K562 (cell line): ENCODE data around the gene ACSL3. TPM values are rescaled to one million over a fixed set of nuclear protein-coding genes. Genes with fewer than 3 reads are reported as not detected.

Experiments
- ATAC-seq: fragments of 200-7000 bp; cut with Tn5 transposase; 3 replicates; pipeline ENCODE4 v1.9.1; 2020; ENCODE audit warnings: moderate library complexity
- BruUV-seq: library from RNA; stranded (reverse); fragments of 400-500 nt; replicated peaks from 2 replicates; lab custom pipeline; 2021; lab: Mats Ljungman, UMichigan
- CTCF ChIA-PET: fragments of 300-600 bp; formaldehyde crosslinking; extraction: SDS; loops from one replicate; lab custom pipeline; 2021; ENCODE audit warnings: low intra/inter-chr PET ratio; lab: Yijun Ruan, JAX
- POLR2A ChIA-PET: fragments of 300-600, 350-650 bp; sonication (Branson Sonifier 250); formaldehyde crosslinking; extraction: SDS; loops from one replicate; lab custom pipeline; 2021; ENCODE audit warnings: antibody characterized with exemption, inconsistent platforms; lab: Yijun Ruan, JAX
- DNase-seq, 4 experiments: peaks; one replicate each; pipeline versions ENCODE4 v3.0.0 to v3.0.0-alpha.2; 2011 to 2018; ENCODE audit warnings: low spot score in 3 of 4, mixed read lengths in 3 of 4; ENCODE audit errors: extremely low read depth in 1 of 4
- FAIRE-seq: peaks from 2 replicates; lab custom pipeline; 2011; peaks lifted over from hg19 to GRCh38; lab: Jason Lieb, UNC
- H2AFZ ChIP-seq: 2 replicates; pipeline ENCODE4 v1.6.0; 2011; ENCODE audit warnings: low read depth, low read length, control low read depth, inconsistent platforms
- H3K27ac ChIP-seq: fragments of 200-600 bp; 3 replicates; pipeline ENCODE4 v1.8.0; 2011; ENCODE audit warnings: low read depth, mild to moderate bottlenecking, control low read depth, inconsistent platforms, low read length, moderate library complexity, mixed read lengths; ENCODE audit errors: extremely low read depth
- H3K27me3 ChIP-seq, 2 experiments: fragments of 300-600 bp in 1 of 2; 2 replicates in 1 of 2; 3 replicates in 1 of 2; pipeline versions ENCODE4 v1.6.0 to v1.8.0; 2011; ENCODE audit warnings: inconsistent platforms in 2 of 2, low read length in 2 of 2, mild to moderate bottlenecking in 1 of 2, mixed read lengths in 1 of 2, moderate library complexity in 1 of 2; ENCODE audit not compliant: control insufficient read depth in 2 of 2, insufficient read depth in 2 of 2
- H3K36me3 ChIP-seq: fragments of 300-600 bp; 3 replicates; pipeline ENCODE4 v1.8.0; 2011; ENCODE audit warnings: mild to moderate bottlenecking, low read length, inconsistent platforms; ENCODE audit not compliant: control insufficient read depth, insufficient read depth
- H3K4me1 ChIP-seq, 2 experiments: fragments of 200-600 bp in 1 of 2; replicated peaks in 1 of 2; 2 replicates in 1 of 2; 3 replicates in 1 of 2; pipeline versions ENCODE4 v1.5.1 to v1.8.0; 2011; ENCODE audit warnings: inconsistent platforms in 2 of 2, low read length in 2 of 2, mild to moderate bottlenecking in 1 of 2, mixed read lengths in 1 of 2, moderate library complexity in 1 of 2; ENCODE audit not compliant: control insufficient read depth in 2 of 2, insufficient read depth in 2 of 2
- H3K4me2 ChIP-seq: 2 replicates; pipeline ENCODE4 v1.6.1; 2011; ENCODE audit warnings: low read length, control low read depth, inconsistent platforms, mixed read lengths; ENCODE audit not compliant: insufficient read depth
- H3K4me3 ChIP-seq: fragments of 200-600 bp; sonication (generic), shearing (Covaris generic); 2 replicates; pipeline ENCODE4 v1.5.1; 2016; ENCODE audit warnings: control low read depth, inconsistent platforms
- H3K79me2 ChIP-seq: fragments of 200-600 bp; 3 replicates; pipeline ENCODE4 v1.8.0; 2011; ENCODE audit warnings: low read length, inconsistent platforms; ENCODE audit not compliant: control insufficient read depth, insufficient read depth
- H3K9ac ChIP-seq, 2 experiments: 2 replicates each; pipeline versions ENCODE4 v1.6.0 to v1.6.1; 2011; ENCODE audit warnings: low read depth in 2 of 2, low read length in 2 of 2, control low read depth in 1 of 2, inconsistent platforms in 1 of 2, mild to moderate bottlenecking in 1 of 2, mixed read lengths in 1 of 2; ENCODE audit not compliant: insufficient read depth in 1 of 2
- H3K9me1 ChIP-seq: one replicate; pipeline ENCODE4 v1.6.0; 2011; ENCODE audit warnings: inconsistent platforms, mild to moderate bottlenecking, low read length, moderate library complexity; ENCODE audit not compliant: control insufficient read depth, insufficient read depth
- H3K9me3 ChIP-seq: replicated peaks from 2 replicates; pipeline ENCODE4 v1.5.1; 2011; ENCODE audit warnings: low read depth, low read length, inconsistent platforms; ENCODE audit not compliant: control insufficient read depth, insufficient read depth
- H4K20me1 ChIP-seq: replicated peaks from 2 replicates; pipeline ENCODE4 v1.6.1; 2011; ENCODE audit warnings: low read length, inconsistent platforms, mixed read lengths; ENCODE audit not compliant: control insufficient read depth, insufficient read depth
- KHSRP ChIP-seq: fragments of 450-650 bp; IDR thresholded peaks from 2 replicates; pipeline ENCODE4 v1.6.1; 2017
- RCOR1 ChIP-seq, 2 experiments: IDR thresholded peaks; 2 replicates each; pipeline ENCODE4 v1.6.1; 2012; ENCODE audit warnings: low read depth in 2 of 2, low read length in 2 of 2, borderline replicate concordance in 1 of 2, improper control_type of control experiment in 1 of 2
- SMC3 ChIP-seq: conservative IDR thresholded peaks from 2 replicates; pipeline ENCODE4 v1.6.1; 2011; ENCODE audit warnings: low read depth, low read length, improper control_type of control experiment; ENCODE audit not compliant: insufficient read depth
- WGBS: fragments of 100-300 bp; shearing (Covaris generic); methylation state at CpG from one replicate; pipeline ENCODE4 v1.1.6; 2016; ENCODE audit warnings: low coverage, mixed read lengths; ENCODE audit not compliant: insufficient coverage; ENCODE audit errors: missing lambda C conversion rate; 5-methylcytosine and 5-hydroxymethylcytosine counted together
- in situ Hi-C: fragments of 300-500 bp; cut with MboI; formaldehyde crosslinking; loops from 4 replicates; pipeline ENCODE4 v1.15.0; 2018; ENCODE audit warnings: inconsistent platforms, mixed read lengths
- intact Hi-C: fragments of 100-400 bp; cut with micrococcal nuclease; formaldehyde crosslinking; loops from 2 replicates; pipeline ENCODE4 v1.14.2; 2022
- polyA plus RNA-seq, 8 experiments: library from polyadenylated mRNA; depleted of rRNA in 4 of 8; stranded (reverse) in 5 of 8; unstranded in 3 of 8; fragments of >200 nt; fragmentation: Nextera tagmentation in 2 of 8; fragmentation: Illumina TruSeq in 1 of 8; extraction: Ambion mirVana in 2 of 8; extraction: Trizol in 1 of 8; gene quantifications; 2 replicates each; pipeline versions ENCODE4 v1.2.1 to v1.2.3, GENCODE V29; 2011 to 2014; ENCODE audit warnings: inconsistent platforms in 1 of 8, missing spikeins in 1 of 8
- total RNA-seq, 7 experiments: library from RNA; depleted of rRNA in 6 of 7; stranded (reverse); fragments of >200 nt in 6 of 7; fragmentation: Illumina TruSeq in 2 of 7; extraction: Trizol in 2 of 7; gene quantifications; 2 replicates each; pipeline versions ENCODE4 v1.2.1 to v1.2.3, GENCODE V29; 2011 to 2021; ENCODE audit warnings: low replicate concordance in 1 of 7
- TF ChIP-seq, protein P1 (sequence below), 2 experiments: IDR thresholded peaks; 2 replicates each; pipeline ENCODE4 v1.6.1; 2011; ENCODE audit warnings: borderline replicate concordance in 1 of 2, control low read depth in 1 of 2, low read depth in 1 of 2, low read length in 1 of 2, mild to moderate bottlenecking in 1 of 2, mixed read lengths in 1 of 2, moderate library complexity in 1 of 2; ENCODE audit not compliant: insufficient read depth in 1 of 2, insufficient read length in 1 of 2, poor library complexity in 1 of 2, severe bottlenecking in 1 of 2; ENCODE audit errors: extremely low read depth in 1 of 2
- TF ChIP-seq, protein P2 (sequence below): fragments of 250-450 bp; sonication (Bioruptor Pico); IDR thresholded peaks from 2 replicates; pipeline ENCODE4 v1.5.0; 2021; ENCODE audit warnings: mild to moderate bottlenecking, borderline replicate concordance
- TF ChIP-seq, protein P3 (sequence below), 2 experiments: fragments of 450-650 bp; conservative IDR thresholded peaks; 2 replicates each; pipeline ENCODE4 v1.6.1; 2017; ENCODE audit warnings: mild to moderate bottlenecking in 2 of 2, moderate library complexity in 2 of 2

The ACSL3 gene
- total and polyA plus RNA-seq, 9 of the 15 experiments (the other 6 are each of a cell fraction or from before 2014, with no cell fraction given) = 21.3 to 123 (median 85.2) TPM

DNA sequence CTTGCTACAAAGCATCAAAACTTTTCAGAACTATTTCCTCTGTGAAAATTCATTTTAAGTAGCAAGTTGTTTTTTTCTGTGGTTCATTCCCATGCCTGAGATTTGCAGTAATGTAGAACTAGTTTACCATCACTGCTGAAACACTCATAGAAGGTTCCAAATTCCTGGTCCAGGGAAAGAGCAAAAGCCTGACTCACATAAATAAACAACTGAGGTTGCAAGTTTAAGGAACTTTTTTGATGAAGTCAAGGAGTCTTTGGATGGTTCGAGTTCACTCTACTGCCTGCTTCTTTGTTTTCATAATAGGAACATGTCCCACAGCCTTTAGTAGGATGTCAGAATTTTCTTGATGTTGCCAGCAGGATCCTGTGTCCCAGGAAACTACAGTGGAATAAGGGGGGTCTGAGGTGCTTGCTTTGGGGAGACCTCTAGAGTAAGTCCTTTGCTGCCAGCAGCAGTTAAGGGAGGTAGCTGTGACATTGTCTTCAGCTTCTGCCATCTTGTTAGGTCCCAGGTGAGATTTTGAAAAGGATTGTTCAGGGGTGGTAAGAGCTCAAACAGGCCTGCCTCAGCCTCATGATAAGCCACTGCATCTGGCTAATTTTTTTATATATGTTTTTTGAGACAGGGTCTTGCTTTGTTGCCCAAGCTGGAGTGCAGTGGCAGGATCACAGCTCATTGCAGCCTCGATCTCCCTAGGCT is 43.9 kb downstream of the ACSL3 start:
- no peaks in the 10 kb centered on the region for H3K9me1 ChIP-seq
- no peak overlapping the region for H3K9ac ChIP-seq
- intact Hi-C loops = loop anchor here (5.0 kb wide), 2 partner anchors 42 to 107 kb away; partner anchors contain the start of gene ACSL3
- TF ChIP-seq, protein P1, sequence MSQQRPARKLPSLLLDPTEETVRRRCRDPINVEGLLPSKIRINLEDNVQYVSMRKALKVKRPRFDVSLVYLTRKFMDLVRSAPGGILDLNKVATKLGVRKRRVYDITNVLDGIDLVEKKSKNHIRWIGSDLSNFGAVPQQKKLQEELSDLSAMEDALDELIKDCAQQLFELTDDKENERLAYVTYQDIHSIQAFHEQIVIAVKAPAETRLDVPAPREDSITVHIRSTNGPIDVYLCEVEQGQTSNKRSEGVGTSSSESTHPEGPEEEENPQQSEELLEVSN (IDR thresholded peaks at IDR 0.05; ENCODE audit: borderline replicate concordance in 1 of 2, extremely low read depth in 1 of 2, insufficient read depth in 1 of 2, insufficient read length in 1 of 2, low read depth in 1 of 2, low read length in 1 of 2, poor library complexity in 1 of 2, severe bottlenecking in 1 of 2) = no peak
- TF ChIP-seq RCOR1 (IDR thresholded peaks at IDR 0.05; ENCODE audit: borderline replicate concordance in 1 of 2, low read depth in 2 of 2, low read length in 2 of 2) = no peak
- TF ChIP-seq KHSRP = no peak
- TF ChIP-seq, protein P2, sequence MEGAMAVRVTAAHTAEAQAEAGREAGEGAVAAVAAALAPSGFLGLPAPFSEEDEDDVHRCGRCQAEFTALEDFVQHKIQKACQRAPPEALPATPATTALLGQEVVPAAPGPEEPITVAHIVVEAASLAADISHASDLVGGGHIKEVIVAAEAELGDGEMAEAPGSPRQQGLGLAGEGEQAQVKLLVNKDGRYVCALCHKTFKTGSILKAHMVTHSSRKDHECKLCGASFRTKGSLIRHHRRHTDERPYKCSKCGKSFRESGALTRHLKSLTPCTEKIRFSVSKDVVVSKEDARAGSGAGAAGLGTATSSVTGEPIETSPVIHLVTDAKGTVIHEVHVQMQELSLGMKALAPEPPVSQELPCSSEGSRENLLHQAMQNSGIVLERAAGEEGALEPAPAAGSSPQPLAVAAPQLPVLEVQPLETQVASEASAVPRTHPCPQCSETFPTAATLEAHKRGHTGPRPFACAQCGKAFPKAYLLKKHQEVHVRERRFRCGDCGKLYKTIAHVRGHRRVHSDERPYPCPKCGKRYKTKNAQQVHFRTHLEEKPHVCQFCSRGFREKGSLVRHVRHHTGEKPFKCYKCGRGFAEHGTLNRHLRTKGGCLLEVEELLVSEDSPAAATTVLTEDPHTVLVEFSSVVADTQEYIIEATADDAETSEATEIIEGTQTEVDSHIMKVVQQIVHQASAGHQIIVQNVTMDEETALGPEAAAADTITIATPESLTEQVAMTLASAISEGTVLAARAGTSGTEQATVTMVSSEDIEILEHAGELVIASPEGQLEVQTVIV (CRISPR knock-in tag) = no peak
- TF ChIP-seq SMC3 = no peak
- TF ChIP-seq, protein P3, sequence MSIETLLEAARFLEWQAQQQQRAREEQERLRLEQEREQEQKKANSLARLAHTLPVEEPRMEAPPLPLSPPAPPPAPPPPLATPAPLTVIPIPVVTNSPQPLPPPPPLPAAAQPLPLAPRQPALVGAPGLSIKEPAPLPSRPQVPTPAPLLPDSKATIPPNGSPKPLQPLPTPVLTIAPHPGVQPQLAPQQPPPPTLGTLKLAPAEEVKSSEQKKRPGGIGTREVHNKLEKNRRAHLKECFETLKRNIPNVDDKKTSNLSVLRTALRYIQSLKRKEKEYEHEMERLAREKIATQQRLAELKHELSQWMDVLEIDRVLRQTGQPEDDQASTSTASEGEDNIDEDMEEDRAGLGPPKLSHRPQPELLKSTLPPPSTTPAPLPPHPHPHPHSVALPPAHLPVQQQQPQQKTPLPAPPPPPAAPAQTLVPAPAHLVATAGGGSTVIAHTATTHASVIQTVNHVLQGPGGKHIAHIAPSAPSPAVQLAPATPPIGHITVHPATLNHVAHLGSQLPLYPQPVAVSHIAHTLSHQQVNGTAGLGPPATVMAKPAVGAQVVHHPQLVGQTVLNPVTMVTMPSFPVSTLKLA (conservative IDR thresholded peaks at IDR 0.05) = no peak
- TF ChIP-seq, all 486 proteins: peak for 0
- Histone ChIP-seq H3K27me3 (no peaks in the 10 kb centered on the region), H3K4me2 (no peak overlapping the region), H3K9me3 (no peaks in the 10 kb centered on the region), H3K4me3 (no peak overlapping the region), H3K27ac (no peak overlapping the region), H3K79me2 (peaks cover 93% of the 10 kb centered on the region), H3K36me3 (peaks cover 55% of the 10 kb centered on the region), H4K20me1 (peaks cover 22% of the 10 kb centered on the region), H3K4me1 (no peaks in the 10 kb centered on the region; a peak in 1 of 5 replicates), H2AFZ (no peak overlapping the region)
- BruUV-seq = no TSS peak
- no peak for ATAC-seq
- in situ Hi-C loops = no loop called here
- FAIRE-seq = no peak
- POLR2A ChIA-PET = interaction anchor here (1.2 kb wide), 1 partner anchor 11 kb away, joined by 6 read pairs; no protein-coding TSS in a partner anchor
- DNase-seq = no peak
- 95% methylated on average over 2 of the region's 2 CpGs for WGBS
- CTCF ChIA-PET = no interaction called here
